ENCODE results near the gene SMYD2.

SMYD2 gene

GRCh38 chr1:214327514-214327913 is 46.6 kb downstream of the SMYD2 start:
- Mint-ChIP-seq H3K27ac (no peak overlapping the region), H3K9me3 (no peaks in the 10 kb centered on the region), H3K4me1 (no peaks in the 10 kb centered on the region), H3K36me3 (ENCODE audit: low read depth) (peaks cover 7% of the 10 kb centered on the region), H3K4me3 (no peak overlapping the region), H3K27me3 (ENCODE audit: low read depth) (peaks cover 4% of the 10 kb centered on the region)
- TF ChIP-seq CTCF (IDR thresholded peaks at IDR 0.05; ENCODE audit: unreplicated experiment in 3 of 3), result no peak

GRCh38 chr1:214328770-214329469 is 48.0 kb downstream of the SMYD2 start:
- peaks cover 8% of the 10 kb centered on the region for H3K36me3 Mint-ChIP-seq (ENCODE audit: low read depth)
- H3K4me3 Mint-ChIP-seq, result no peak overlapping the region
- H3K27me3 Mint-ChIP-seq (ENCODE audit: low read depth), result peaks cover 4% of the 10 kb centered on the region
- no peaks in the 10 kb centered on the region for H3K4me1 Mint-ChIP-seq
- H3K27ac Mint-ChIP-seq, result no peak overlapping the region
- no peaks in the 10 kb centered on the region for H3K9me3 Mint-ChIP-seq
- TF ChIP-seq CTCF (IDR thresholded peaks at IDR 0.05; ENCODE audit: unreplicated experiment in 3 of 3), result peak; percentile 83 to 91 (median 89)

GRCh38 chr1:214329470-214330220 is 48.7 kb downstream of the SMYD2 start:
- peaks cover 4% of the 10 kb centered on the region for H3K27me3 Mint-ChIP-seq (ENCODE audit: low read depth)
- H3K4me1 Mint-ChIP-seq, result no peaks in the 10 kb centered on the region
- TF ChIP-seq CTCF (IDR thresholded peaks at IDR 0.05; ENCODE audit: unreplicated experiment in 3 of 3), result no peak
- no peak overlapping the region for H3K4me3 Mint-ChIP-seq
- peaks cover 13% of the 10 kb centered on the region for H3K36me3 Mint-ChIP-seq (ENCODE audit: low read depth)
- H3K27ac Mint-ChIP-seq, result no peak overlapping the region
- H3K9me3 Mint-ChIP-seq, result no peaks in the 10 kb centered on the region

- H3K4me1 Mint-ChIP-seq, result no peaks in the 10 kb centered on the region
- no peak overlapping the region for H3K4me3 Mint-ChIP-seq
- H3K9me3 Mint-ChIP-seq, result no peaks in the 10 kb centered on the region
- H3K27me3 Mint-ChIP-seq (ENCODE audit: low read depth), result peaks cover 4% of the 10 kb centered on the region
- TF ChIP-seq CTCF (IDR thresholded peaks at IDR 0.05; ENCODE audit: unreplicated experiment in 3 of 3), result no peak
- H3K36me3 Mint-ChIP-seq (ENCODE audit: low read depth), result peaks cover 17% of the 10 kb centered on the region
- no peak overlapping the region for H3K27ac Mint-ChIP-seq
Measured at GRCh38 chr1:214330222-214330621, 49.3 kb downstream of the SMYD2 start.

GRCh38 chr1:214330715-214331114 is 49.8 kb downstream of the SMYD2 start:
- no peaks in the 10 kb centered on the region for H3K4me1 Mint-ChIP-seq
- TF ChIP-seq CTCF (IDR thresholded peaks at IDR 0.05; ENCODE audit: unreplicated experiment in 3 of 3), result no peak
- no peak overlapping the region for H3K4me3 Mint-ChIP-seq
- H3K27me3 Mint-ChIP-seq (ENCODE audit: low read depth), result peaks cover 4% of the 10 kb centered on the region
- H3K9me3 Mint-ChIP-seq, result no peaks in the 10 kb centered on the region
- no peak overlapping the region for H3K27ac Mint-ChIP-seq
- peaks cover 17% of the 10 kb centered on the region for H3K36me3 Mint-ChIP-seq (ENCODE audit: low read depth)
